Panc1 (cell line): ENCODE data around the gene STARD4.

Experiments used
- POLR2AphosphoS5 ChIP-seq: IDR thresholded peaks from 2 replicates; pipeline ENCODE4 v1.6.1; 2012; ENCODE audit warnings: mild to moderate bottlenecking, low read depth, low read length, moderate library complexity
- SIN3A ChIP-seq: IDR thresholded peaks from 2 replicates; pipeline ENCODE4 v1.6.1; 2012; ENCODE audit warnings: low read depth, mild to moderate bottlenecking, low read length, moderate library complexity, borderline replicate concordance; ENCODE audit not compliant: insufficient read depth
- TF ChIP-seq, protein P1 (sequence below): fragments of 450-650 bp; IDR thresholded peaks from 2 replicates; pipeline ENCODE4 v1.5.1; 2017; ENCODE audit warnings: mild to moderate bottlenecking

- TF ChIP-seq, protein P1, sequence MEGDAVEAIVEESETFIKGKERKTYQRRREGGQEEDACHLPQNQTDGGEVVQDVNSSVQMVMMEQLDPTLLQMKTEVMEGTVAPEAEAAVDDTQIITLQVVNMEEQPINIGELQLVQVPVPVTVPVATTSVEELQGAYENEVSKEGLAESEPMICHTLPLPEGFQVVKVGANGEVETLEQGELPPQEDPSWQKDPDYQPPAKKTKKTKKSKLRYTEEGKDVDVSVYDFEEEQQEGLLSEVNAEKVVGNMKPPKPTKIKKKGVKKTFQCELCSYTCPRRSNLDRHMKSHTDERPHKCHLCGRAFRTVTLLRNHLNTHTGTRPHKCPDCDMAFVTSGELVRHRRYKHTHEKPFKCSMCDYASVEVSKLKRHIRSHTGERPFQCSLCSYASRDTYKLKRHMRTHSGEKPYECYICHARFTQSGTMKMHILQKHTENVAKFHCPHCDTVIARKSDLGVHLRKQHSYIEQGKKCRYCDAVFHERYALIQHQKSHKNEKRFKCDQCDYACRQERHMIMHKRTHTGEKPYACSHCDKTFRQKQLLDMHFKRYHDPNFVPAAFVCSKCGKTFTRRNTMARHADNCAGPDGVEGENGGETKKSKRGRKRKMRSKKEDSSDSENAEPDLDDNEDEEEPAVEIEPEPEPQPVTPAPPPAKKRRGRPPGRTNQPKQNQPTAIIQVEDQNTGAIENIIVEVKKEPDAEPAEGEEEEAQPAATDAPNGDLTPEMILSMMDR = no peak
- TF ChIP-seq POLR2AphosphoS5 (no peak), SIN3A (no peak)
Observed at GRCh38 chr5:111509119-111509518, 3.2 kb downstream of the STARD4 start.
